Progenitor cell of endocrine pancreas (in vitro differentiated cells): ENCODE results near the gene PCBP2. TPM values are rescaled to one million over a fixed set of nuclear protein-coding genes. Genes with fewer than 3 reads are reported as not detected.

Experiments
- DNase-seq: peaks from one replicate; pipeline ENCODE4 v3.0.0; 2021; ENCODE audit warnings: low spot score; ENCODE audit not compliant: unreplicated experiment
- H3K27ac Mint-ChIP-seq: 2 replicates; pipeline ENCODE4 v1.8.0; 2021; ENCODE audit warnings: mild to moderate bottlenecking, moderate library complexity, mixed read lengths
- H3K27me3 Mint-ChIP-seq: 2 replicates; pipeline ENCODE4 v1.8.0; 2021; ENCODE audit warnings: mixed read lengths
- H3K36me3 Mint-ChIP-seq: 2 replicates; pipeline ENCODE4 v1.8.0; 2022; ENCODE audit warnings: mixed read lengths; ENCODE audit not compliant: insufficient read depth
- H3K4me1 Mint-ChIP-seq: 2 replicates; pipeline ENCODE4 v1.8.0; 2021; ENCODE audit warnings: low read depth, mixed read lengths
- H3K4me3 Mint-ChIP-seq: 2 replicates; pipeline ENCODE4 v1.8.0; 2021; ENCODE audit warnings: low read depth, mild to moderate bottlenecking, moderate library complexity, mixed read lengths
- H3K9me3 Mint-ChIP-seq: 2 replicates; pipeline ENCODE4 v1.8.0; 2021; ENCODE audit warnings: low read depth, mixed read lengths
- CTCF ChIP-seq: fragments of 200-600 bp; sonication (generic); IDR thresholded peaks from one replicate; pipeline ENCODE4 v1.5.0; 2021; ENCODE audit warnings: antibody characterized with exemption, mild to moderate bottlenecking; ENCODE audit not compliant: unreplicated experiment
- total RNA-seq: library from RNA; stranded (reverse); gene quantifications from 2 replicates; pipeline ENCODE4 v1.2.1, GENCODE V29; 2021

PCBP2 gene
- total RNA-seq, 1 donor from 2014 or later: 1,400 TPM

GRCh38 chr12:53499266-53500141, 47.6 kb downstream of the PCBP2 start, which contains the start of gene MAP3K12:
Gene MAP3K12, minus strand, starts transcription at chr12:53499458. Its CDS starts 12,067 bp downstream, at chr12:53487391.
- H3K4me3 Mint-ChIP-seq: peak within 1 kb of the TSS; percentile 90
- no peak for TF ChIP-seq CTCF
- H3K4me1 Mint-ChIP-seq: peaks cover 22% of the 10 kb centered on the region
- no peaks in the 10 kb centered on the region for H3K36me3 Mint-ChIP-seq
- DNase-seq: no peak
- no peaks in the 10 kb centered on the region for H3K9me3 Mint-ChIP-seq
- peak within 1 kb of the TSS; percentile 98 for H3K27ac Mint-ChIP-seq
- no peaks in the 10 kb centered on the region for H3K27me3 Mint-ChIP-seq

- no peaks in the 10 kb centered on the region for H3K9me3 Mint-ChIP-seq
- peak overlapping the region; percentile 90 for H3K4me3 Mint-ChIP-seq
- H3K27ac Mint-ChIP-seq: peak overlapping the region; percentile 98
- H3K27me3 Mint-ChIP-seq: no peaks in the 10 kb centered on the region
- H3K36me3 Mint-ChIP-seq: no peaks in the 10 kb centered on the region
- peaks cover 22% of the 10 kb centered on the region for H3K4me1 Mint-ChIP-seq
- no peak for DNase-seq
- no peak for TF ChIP-seq CTCF
Observed at GRCh38 chr12:53500142-53500775, 48.4 kb downstream of the PCBP2 start.

- H3K4me3 Mint-ChIP-seq: peak within 1 kb of the TSS; percentile 90
- H3K9me3 Mint-ChIP-seq: no peaks in the 10 kb centered on the region
- peak; percentile 94 for DNase-seq
- H3K4me1 Mint-ChIP-seq: peaks cover 22% of the 10 kb centered on the region
- H3K27me3 Mint-ChIP-seq: no peaks in the 10 kb centered on the region
- TF ChIP-seq CTCF: no peak
- no peaks in the 10 kb centered on the region for H3K36me3 Mint-ChIP-seq
- H3K27ac Mint-ChIP-seq: peak within 1 kb of the TSS; percentile 98
Observed at GRCh38 chr12:53500776-53501614, 49.1 kb downstream of the PCBP2 start, which contains the start of gene TARBP2. Gene TARBP2, plus strand, starts transcription at chr12:53501283. Its CDS starts 126 bp downstream, at chr12:53501409.

GRCh38 chr12:53501615-53502181, 49.8 kb downstream of the PCBP2 start:
- TF ChIP-seq CTCF: no peak
- no peaks in the 10 kb centered on the region for H3K9me3 Mint-ChIP-seq
- no peak for DNase-seq
- no peaks in the 10 kb centered on the region for H3K36me3 Mint-ChIP-seq
- H3K4me3 Mint-ChIP-seq: peak overlapping the region; percentile 90
- peaks cover 18% of the 10 kb centered on the region for H3K4me1 Mint-ChIP-seq
- peak overlapping the region; percentile 98 for H3K27ac Mint-ChIP-seq
- H3K27me3 Mint-ChIP-seq: no peaks in the 10 kb centered on the region
